ENCODE measurements around the gene DGKZ.

Gene DGKZ

GRCh38 chr11:46427364-46427763 lies 80.1 kb downstream of the DGKZ start:
- DNase-seq (ENCODE audit: low read depth), result no peak
- no peak overlapping the region for H3K4me3 ChIP-seq (ENCODE audit: low read depth, low read length)
- in situ Hi-C loops (cut with HindIII; ENCODE audit: low sequenced_read_pairs), result no loop called here
- TF ChIP-seq, protein P1, sequence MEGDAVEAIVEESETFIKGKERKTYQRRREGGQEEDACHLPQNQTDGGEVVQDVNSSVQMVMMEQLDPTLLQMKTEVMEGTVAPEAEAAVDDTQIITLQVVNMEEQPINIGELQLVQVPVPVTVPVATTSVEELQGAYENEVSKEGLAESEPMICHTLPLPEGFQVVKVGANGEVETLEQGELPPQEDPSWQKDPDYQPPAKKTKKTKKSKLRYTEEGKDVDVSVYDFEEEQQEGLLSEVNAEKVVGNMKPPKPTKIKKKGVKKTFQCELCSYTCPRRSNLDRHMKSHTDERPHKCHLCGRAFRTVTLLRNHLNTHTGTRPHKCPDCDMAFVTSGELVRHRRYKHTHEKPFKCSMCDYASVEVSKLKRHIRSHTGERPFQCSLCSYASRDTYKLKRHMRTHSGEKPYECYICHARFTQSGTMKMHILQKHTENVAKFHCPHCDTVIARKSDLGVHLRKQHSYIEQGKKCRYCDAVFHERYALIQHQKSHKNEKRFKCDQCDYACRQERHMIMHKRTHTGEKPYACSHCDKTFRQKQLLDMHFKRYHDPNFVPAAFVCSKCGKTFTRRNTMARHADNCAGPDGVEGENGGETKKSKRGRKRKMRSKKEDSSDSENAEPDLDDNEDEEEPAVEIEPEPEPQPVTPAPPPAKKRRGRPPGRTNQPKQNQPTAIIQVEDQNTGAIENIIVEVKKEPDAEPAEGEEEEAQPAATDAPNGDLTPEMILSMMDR (IDR thresholded peaks at IDR 0.05; ENCODE audit: low read depth, low read length, missing control alignments), result no peak

GRCh38 chr11:46429717-46430116 lies 82.5 kb downstream of the DGKZ start:
- no peak overlapping the region for H3K4me3 ChIP-seq (ENCODE audit: low read depth, low read length)
- in situ Hi-C loops (cut with HindIII; ENCODE audit: low sequenced_read_pairs), result no loop called here
- TF ChIP-seq, protein P1 (IDR thresholded peaks at IDR 0.05; ENCODE audit: low read depth, low read length, missing control alignments), result no peak
- no peak for DNase-seq (ENCODE audit: low read depth)
